Hepatocyte (in vitro differentiated cells): ENCODE results near the gene URGCP.

Source experiments
- CTCF ChIP-seq: fragments of 200-600 bp; sonication (generic); IDR thresholded peaks from 2 replicates; pipeline ENCODE4 v1.5.1; 2016; ENCODE audit warnings: antibody characterized with exemption, mild to moderate bottlenecking; ENCODE audit not compliant: poor library complexity
- EZH2 ChIP-seq: fragments of 200-600 bp; sonication (generic); IDR thresholded peaks from 2 replicates; pipeline ENCODE4 v1.6.1; 2016; ENCODE audit warnings: antibody characterized with exemption, mild to moderate bottlenecking, borderline replicate concordance
- EZH2phosphoT487 ChIP-seq: fragments of 200-600 bp; sonication (generic); IDR thresholded peaks from one replicate; pipeline ENCODE4 v1.6.1; 2018; ENCODE audit warnings: antibody characterized with exemption, mild to moderate bottlenecking, low read depth, moderate library complexity; ENCODE audit not compliant: unreplicated experiment, severe bottlenecking

- TF ChIP-seq EZH2 (no peak), CTCF (no peak), EZH2phosphoT487 (no peak)
These were observed 54.6 kb downstream of the URGCP start for GRCh38 chr7:43851805-43852204.
